GM12875 (cell line): ENCODE results near the gene PNMT.

Source experiments
- H3K4me3 ChIP-seq: one replicate; pipeline ENCODE4 v1.5.1; 2011; ENCODE audit warnings: low read depth, low read length, control low read depth
- TF ChIP-seq, protein P1 (sequence below): IDR thresholded peaks from 2 replicates; pipeline ENCODE4 v1.5.1; 2011; ENCODE audit warnings: low read depth, mild to moderate bottlenecking, control low read depth, inconsistent platforms, low read length, moderate library complexity, borderline replicate concordance; ENCODE audit not compliant: insufficient read depth

Gene PNMT

DNA sequence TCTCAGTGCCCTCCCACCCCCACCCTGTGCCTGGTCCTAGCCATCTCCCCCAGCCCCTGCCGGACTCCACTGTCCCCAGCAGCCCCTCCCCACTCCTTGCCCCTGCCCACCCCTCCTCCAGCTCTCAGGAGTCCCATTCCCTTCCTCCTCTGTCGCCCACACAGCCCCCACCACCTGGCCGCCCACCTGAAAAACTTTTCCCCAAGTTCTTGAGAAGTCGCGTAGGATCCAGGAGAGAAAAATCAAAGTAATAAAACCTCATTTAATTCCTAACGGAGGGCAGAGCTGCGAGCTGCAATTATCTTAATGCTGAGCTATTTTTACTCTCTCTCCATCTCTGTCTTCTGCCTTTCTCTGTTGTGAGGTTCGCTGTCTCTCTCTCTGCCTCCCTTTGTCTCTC lies 43.9 kb upstream of the PNMT start:
- TF ChIP-seq, protein P1, sequence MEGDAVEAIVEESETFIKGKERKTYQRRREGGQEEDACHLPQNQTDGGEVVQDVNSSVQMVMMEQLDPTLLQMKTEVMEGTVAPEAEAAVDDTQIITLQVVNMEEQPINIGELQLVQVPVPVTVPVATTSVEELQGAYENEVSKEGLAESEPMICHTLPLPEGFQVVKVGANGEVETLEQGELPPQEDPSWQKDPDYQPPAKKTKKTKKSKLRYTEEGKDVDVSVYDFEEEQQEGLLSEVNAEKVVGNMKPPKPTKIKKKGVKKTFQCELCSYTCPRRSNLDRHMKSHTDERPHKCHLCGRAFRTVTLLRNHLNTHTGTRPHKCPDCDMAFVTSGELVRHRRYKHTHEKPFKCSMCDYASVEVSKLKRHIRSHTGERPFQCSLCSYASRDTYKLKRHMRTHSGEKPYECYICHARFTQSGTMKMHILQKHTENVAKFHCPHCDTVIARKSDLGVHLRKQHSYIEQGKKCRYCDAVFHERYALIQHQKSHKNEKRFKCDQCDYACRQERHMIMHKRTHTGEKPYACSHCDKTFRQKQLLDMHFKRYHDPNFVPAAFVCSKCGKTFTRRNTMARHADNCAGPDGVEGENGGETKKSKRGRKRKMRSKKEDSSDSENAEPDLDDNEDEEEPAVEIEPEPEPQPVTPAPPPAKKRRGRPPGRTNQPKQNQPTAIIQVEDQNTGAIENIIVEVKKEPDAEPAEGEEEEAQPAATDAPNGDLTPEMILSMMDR, result no peak
- no peak overlapping the region for H3K4me3 ChIP-seq

DNA sequence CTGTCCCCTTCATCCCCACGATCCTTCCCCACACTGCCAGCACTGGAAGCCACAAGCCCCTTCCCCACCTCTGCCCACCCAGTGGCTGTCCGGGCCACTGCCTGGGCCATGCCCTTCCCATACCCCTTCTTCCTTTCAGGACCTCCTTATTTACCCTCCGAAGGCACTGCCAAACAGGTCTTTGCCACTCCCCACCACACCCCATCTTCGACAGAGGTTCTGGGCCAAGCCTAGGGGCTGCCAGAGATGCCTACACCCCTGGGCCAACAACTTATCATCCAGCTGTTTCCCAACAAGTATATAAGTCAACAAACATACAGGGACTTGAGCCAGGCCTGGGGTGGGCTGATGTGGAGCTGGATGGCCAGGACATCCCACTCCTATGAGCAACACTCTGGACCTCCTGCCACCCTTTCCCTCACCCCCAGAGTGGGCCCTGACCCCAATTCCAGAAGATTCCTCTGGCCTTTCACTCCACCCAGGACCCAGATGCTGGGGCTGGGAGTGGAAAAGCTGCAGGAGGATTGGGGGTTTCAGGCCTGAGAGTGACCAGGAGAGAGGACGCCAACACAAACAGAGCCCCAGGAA lies 43.0 kb upstream of the PNMT start:
- H3K4me3 ChIP-seq, result no peak overlapping the region
- TF ChIP-seq, protein P1, result no peak

DNA sequence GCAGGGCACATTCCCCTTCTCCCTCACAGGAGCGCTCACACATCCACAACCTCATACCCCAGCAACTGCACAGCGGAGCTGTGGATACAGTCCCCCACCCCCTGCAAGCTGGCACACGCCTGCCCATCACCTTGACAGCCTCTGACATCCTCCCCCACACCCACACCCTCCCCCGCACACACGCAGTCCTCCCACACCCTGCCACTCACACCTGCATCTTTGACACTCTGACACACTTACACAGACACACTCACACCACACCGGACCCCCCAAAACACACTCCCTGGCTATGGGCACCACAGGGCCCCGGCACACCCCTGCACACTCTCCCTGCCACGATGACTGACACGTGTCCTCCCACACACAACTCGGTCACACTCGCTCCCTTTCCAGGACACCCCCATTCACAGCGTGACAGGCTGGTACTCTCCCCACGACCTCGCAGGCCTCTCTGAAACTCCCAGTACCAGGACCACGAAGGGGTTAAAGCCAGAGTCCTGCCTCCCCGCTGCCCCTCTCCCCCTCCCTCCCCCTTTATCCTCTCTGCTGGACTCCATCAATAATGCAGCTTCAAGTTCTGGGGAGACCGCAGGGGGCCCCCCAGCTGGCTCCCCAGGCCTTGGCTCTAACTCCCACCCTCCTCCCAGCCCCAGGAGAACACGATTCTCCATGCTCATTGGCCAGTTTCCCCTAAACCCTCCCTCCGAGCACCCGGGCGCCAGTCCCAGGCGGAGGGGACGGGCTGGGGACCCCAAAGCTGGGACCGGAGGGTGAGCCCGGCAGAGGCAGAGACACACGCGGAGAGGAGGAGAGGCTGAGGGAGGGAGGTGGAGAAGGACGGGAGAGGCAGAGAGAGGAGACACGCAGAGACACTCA lies 41.8 kb upstream of the PNMT start, which contains the start of gene PPP1R1B:
PPP1R1B (plus strand) TSS at position 782 of the 876 bp plus-strand sequence. CDS start 441 bp downstream, outside the sequence.
- no peak within 1 kb of the TSS for H3K4me3 ChIP-seq
- TF ChIP-seq, protein P1, result no peak

DNA sequence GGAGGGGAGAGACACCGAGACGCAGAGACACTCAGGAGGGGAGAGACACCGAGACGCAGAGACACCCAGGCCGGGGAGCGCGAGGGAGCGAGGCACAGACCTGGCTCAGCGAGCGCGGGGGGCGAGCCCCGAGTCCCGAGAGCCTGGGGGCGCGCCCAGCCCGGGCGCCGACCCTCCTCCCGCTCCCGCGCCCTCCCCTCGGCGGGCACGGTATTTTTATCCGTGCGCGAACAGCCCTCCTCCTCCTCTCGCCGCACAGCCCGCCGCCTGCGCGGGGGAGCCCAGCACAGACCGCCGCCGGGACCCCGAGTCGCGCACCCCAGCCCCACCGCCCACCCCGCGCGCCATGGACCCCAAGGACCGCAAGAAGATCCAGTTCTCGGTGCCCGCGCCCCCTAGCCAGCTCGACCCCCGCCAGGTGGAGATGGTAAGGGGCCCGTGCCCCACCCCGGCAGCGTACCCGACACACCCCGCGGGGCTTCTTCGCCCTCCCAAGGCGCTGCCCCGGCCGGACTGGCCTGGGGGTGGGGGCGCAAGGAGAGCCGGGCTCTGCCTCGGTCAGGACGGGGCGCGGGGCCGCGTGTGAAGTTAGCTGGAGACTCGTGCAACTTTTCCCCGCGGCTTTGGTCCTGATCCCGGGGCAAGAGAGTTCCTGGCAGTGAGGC lies 41.1 kb upstream of the PNMT start:
- H3K4me3 ChIP-seq, result no peak overlapping the region
- TF ChIP-seq, protein P1, result no peak

DNA sequence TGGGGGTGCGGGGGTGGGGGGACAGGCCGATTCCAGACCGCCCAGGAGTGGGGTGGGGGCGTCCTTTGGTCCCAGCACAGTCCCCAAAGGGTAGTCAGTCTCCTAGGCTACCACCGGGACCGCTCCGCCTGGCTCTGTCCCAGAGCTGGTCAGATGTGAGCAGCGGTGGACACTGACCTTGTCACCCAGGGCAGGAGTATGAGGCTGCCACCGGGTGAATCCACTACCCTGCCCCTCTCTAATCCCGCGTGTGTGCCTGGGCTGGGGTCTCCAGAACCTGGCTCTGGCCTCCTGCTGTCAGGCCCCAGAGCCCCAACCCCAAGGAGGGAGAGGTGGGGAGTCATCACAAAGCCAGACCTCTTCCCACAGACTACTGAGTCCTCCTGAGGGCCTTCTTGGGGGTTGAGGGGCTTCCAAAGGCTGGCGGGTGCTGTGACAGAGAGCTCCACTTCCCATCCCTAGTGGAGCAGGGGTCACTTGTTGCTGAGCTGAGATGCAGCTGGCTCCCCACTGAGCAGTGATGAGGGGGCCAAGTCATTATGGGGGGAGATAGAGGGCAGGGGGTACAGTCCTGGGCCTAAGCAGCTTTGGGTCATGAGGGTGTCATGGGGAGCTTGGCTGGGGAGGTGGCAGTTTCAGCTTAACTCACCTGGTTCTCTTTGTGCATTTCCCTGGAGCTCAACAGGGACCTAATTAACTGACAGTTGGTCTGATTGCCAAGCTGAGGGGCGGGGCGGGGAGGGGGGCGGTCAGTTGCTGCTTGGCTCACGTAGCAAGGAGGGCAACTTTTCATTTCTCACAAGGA lies 40.3 kb upstream of the PNMT start:
- no peak overlapping the region for H3K4me3 ChIP-seq
- TF ChIP-seq, protein P1, result no peak

DNA sequence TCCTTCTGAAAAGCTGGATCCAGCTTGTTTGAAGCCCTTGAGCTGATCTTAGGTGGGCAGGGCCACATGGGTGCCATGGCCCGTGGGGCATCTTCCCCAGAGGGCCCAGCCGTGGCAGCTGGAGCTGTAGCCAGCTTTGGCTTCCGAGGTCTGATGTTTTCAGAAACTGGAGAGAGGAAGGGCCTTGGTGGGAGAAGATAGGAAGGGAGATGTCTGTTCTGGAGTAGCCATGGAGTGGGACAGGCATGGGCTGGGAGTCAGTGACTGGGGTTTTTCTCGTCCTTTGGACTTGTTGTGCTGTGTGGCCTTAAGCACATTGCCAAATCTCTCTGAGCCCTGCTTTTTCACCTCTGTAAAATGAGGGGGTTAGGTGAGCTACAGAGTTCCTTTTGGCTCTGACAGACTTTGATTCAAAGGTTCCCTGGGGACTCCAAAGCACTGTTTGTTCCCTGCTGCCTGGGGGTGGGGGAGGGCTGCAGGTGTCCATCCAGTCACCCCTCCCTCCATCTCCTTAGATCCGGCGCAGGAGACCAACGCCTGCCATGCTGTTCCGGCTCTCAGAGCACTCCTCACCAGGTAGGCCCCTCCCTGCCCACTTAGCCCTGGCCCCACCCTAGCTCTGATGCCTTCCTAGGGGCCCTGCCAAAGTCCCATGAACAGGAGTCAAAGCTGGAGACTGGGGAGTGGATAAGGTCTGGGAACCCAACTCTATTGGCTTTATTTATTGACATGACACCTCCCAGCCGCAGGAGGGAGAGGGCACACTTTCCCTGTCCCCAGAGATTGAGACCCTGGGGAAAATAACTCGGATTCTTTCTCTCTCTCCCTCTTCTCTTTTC lies 39.4 kb upstream of the PNMT start:
- TF ChIP-seq, protein P1, result no peak
- no peak overlapping the region for H3K4me3 ChIP-seq
